ENCODE results near the gene ADAMTS1. TPM values are rescaled to one million over a fixed set of nuclear protein-coding genes. Genes with fewer than 3 reads are reported as not detected.

Gene ADAMTS1
- total RNA-seq, 4 donors from 2014 or later, result 21.2 to 29.2 (median 22.5) TPM

DNA sequence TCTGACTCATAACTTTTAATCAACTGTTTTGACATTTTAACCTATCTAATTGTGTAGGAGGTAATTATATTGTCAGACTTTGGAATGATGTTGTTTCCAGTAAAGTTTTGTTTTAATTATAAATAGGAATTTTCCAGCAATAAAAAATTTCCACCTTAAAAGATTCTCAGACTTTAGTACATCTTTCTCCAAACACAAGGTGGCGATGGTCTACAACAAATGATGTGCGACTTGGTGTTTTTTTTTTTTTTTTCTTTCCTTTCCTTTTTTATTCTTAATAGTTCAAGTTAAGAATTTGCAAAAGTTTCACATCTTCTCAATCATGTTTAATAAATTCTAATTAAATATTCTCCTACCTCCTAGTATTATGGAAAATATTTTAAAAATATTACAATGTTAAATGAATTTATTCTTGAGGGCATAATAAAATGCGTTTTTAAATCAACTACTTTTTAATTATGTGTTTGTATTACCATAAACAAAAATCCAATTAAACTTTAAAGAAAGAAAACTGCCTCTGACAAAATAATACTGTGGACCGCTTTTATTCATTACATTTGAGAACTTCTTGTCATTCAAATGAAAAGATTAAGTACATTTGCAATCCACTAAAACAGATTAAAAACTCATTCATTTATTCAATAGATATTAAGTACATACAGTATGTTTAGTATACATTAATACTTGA is 4.4 kb upstream of the ADAMTS1 start:
- 7% methylated on average over 4 of the region's 4 CpGs for WGBS
- DNase-seq (ENCODE audit: low spot score in 2 of 2), result no peak
- H3K4me1 ChIP-seq, result peaks cover 20% of the 10 kb centered on the region
- no peak overlapping the region for H3K27ac ChIP-seq
- H3K4me3 ChIP-seq, result no peak overlapping the region
- no peaks in the 10 kb centered on the region for H3K36me3 ChIP-seq
- H3K9me3 ChIP-seq, result no peaks in the 10 kb centered on the region
- TF ChIP-seq EP300 (IDR thresholded peaks at IDR 0.05) (no peak), POLR2A (IDR thresholded peaks at IDR 0.05) (no peak), POLR2AphosphoS5 (IDR thresholded peaks at IDR 0.05) (no peak)
- TF ChIP-seq, protein P1, sequence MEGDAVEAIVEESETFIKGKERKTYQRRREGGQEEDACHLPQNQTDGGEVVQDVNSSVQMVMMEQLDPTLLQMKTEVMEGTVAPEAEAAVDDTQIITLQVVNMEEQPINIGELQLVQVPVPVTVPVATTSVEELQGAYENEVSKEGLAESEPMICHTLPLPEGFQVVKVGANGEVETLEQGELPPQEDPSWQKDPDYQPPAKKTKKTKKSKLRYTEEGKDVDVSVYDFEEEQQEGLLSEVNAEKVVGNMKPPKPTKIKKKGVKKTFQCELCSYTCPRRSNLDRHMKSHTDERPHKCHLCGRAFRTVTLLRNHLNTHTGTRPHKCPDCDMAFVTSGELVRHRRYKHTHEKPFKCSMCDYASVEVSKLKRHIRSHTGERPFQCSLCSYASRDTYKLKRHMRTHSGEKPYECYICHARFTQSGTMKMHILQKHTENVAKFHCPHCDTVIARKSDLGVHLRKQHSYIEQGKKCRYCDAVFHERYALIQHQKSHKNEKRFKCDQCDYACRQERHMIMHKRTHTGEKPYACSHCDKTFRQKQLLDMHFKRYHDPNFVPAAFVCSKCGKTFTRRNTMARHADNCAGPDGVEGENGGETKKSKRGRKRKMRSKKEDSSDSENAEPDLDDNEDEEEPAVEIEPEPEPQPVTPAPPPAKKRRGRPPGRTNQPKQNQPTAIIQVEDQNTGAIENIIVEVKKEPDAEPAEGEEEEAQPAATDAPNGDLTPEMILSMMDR (IDR thresholded peaks at IDR 0.05), result peak; percentile 30 to 39
- no peaks in the 10 kb centered on the region for H3K27me3 ChIP-seq

DNA sequence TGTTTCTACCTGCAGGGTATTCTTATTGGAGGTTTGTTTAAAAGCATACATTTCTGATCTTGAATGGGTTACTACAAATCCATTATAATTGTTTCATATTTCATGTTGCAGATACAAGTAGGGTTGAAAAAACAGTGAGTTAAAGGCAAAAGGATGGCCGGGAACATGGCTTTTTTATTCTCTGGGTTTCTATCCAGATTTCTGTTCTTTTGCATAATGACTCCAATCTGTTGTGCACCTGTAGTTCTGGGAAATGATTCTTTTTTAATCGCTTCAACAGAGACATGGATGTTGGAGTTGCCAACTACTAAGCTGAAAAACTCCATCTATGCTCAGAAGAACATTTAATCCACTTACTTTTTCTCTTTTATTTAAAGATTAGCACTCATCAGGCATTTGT is 2.7 kb upstream of the ADAMTS1 start:
- Histone ChIP-seq H3K4me3 (no peak overlapping the region), H3K27ac (no peak overlapping the region), H3K4me1 (peaks cover 20% of the 10 kb centered on the region), H3K27me3 (no peaks in the 10 kb centered on the region), H3K36me3 (no peaks in the 10 kb centered on the region), H3K9me3 (no peaks in the 10 kb centered on the region)
- DNase-seq (ENCODE audit: low spot score in 2 of 2), result no peak
- 40% methylated on average over 2 of the region's 2 CpGs for WGBS
- TF ChIP-seq POLR2A (IDR thresholded peaks at IDR 0.05) (no peak), POLR2AphosphoS5 (IDR thresholded peaks at IDR 0.05) (no peak), EP300 (IDR thresholded peaks at IDR 0.05) (no peak)
- TF ChIP-seq, protein P1 (IDR thresholded peaks at IDR 0.05), result no peak

DNA sequence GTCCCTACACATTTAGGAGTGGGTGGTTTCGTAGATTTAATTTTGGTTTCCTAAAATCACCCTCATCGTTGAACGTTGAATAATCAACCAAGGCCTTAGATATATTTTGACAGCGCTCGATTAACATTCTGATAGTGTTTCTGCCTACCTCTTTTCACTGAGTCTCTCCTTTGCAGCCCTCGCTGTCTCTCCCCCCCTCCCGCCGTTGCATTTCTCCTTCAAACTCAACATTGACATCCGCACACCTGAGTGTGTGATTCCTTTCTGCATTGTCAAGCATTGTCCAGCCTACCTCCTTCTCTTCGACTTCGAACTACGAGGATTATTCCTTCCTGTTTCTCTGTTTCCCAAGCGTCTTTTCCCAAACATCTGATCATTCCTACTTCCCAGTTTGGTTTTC is 1.8 kb upstream of the ADAMTS1 start:
- WGBS, result 27% methylated on average over 13 of the region's 13 CpGs
- Histone ChIP-seq H3K4me1 (peaks cover 26% of the 10 kb centered on the region), H3K9me3 (no peaks in the 10 kb centered on the region), H3K4me3 (peak overlapping the region; percentile 82), H3K27ac (peak overlapping the region; percentile 90), H3K27me3 (no peaks in the 10 kb centered on the region), H3K36me3 (no peaks in the 10 kb centered on the region)
- no peak for DNase-seq (ENCODE audit: low spot score in 2 of 2)
- TF ChIP-seq EP300 (IDR thresholded peaks at IDR 0.05), result no peak
- no peak for TF ChIP-seq POLR2AphosphoS5 (IDR thresholded peaks at IDR 0.05)
- TF ChIP-seq, protein P1 (IDR thresholded peaks at IDR 0.05), result no peak
- TF ChIP-seq POLR2A (IDR thresholded peaks at IDR 0.05), result no peak

DNA sequence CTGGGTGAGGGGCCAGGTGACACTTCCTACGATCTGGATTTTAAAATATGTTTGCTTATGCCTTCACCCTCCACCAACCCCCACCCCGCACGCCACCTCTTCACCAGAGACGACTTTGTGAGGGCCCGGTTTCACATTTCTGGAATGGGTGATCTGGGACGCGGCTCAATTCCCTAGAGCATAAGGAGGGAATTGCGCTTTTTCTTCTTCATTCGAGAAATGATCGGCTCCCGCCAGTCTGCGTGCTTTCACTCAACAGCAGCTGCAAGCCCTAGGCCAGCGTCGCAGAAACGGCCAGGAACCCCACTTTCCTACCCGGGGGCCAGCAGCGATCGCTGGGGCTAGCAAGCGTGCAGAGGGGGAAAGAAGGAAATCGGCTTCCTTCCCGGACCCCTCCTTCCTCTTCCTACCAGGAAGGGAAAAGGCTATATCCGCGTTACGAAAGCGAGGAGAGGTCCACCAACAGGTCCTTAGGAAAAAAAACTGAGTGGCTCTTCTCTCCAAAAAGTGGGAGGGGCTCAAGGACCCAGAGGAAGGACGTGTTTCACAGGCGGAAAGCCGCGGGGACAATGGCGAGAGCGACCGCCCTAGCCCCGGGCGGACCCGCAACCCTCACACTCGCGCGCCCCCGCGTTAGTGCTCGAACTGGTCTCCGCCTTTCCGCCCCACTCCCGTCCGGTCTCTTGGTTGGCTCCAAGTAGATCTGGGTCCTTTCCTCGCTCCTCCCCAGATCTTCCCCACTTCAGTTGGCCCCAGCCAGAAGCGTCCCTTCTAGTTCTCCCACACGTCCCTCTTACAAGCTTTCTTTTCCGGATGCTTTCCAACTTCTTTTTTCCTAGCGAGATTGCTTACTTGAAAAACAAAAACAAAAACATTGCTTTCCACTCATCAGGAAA is 1.1 kb upstream of the ADAMTS1 start:
- under 1% methylated on average over 47 of the region's 50 CpGs for WGBS
- peak in 1 of 2 donors; percentile 68 for TF ChIP-seq POLR2A (IDR thresholded peaks at IDR 0.05)
- TF ChIP-seq POLR2AphosphoS5 (IDR thresholded peaks at IDR 0.05), result peak in 2 of 3 donors; percentile 46 to 53
- TF ChIP-seq EP300 (IDR thresholded peaks at IDR 0.05), result no peak
- TF ChIP-seq, protein P1 (IDR thresholded peaks at IDR 0.05), result no peak
- peak; percentile 93 for DNase-seq (ENCODE audit: low spot score in 2 of 2)

DNA sequence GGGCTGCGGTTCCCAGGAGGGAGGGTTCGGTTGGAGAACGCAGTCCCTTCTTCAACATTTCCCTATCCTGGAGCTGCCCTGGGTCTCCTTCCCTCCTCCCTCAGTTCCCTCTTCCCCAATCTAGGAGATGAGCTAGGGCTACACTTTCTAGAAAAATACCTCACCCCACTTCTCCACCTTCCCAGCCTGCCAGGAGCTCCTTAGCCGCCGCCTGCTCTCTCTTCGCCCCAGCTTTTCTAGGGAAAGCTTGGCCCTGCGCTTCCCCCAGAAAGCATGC is 488 bp upstream of the ADAMTS1 start:
- no peak for DNase-seq (ENCODE audit: low spot score in 2 of 2)
- H3K27ac ChIP-seq, result peak overlapping the region; percentile 90
- H3K27me3 ChIP-seq, result no peaks in the 10 kb centered on the region
- TF ChIP-seq POLR2A (IDR thresholded peaks at IDR 0.05) (no peak), POLR2AphosphoS5 (IDR thresholded peaks at IDR 0.05) (no peak)
- TF ChIP-seq, protein P1 (IDR thresholded peaks at IDR 0.05), result no peak
- peaks cover 37% of the 10 kb centered on the region for H3K4me1 ChIP-seq
- H3K4me3 ChIP-seq, result peak overlapping the region; percentile 82
- H3K9me3 ChIP-seq, result no peaks in the 10 kb centered on the region
- 1% methylated on average over 7 of the region's 7 CpGs for WGBS
- no peaks in the 10 kb centered on the region for H3K36me3 ChIP-seq

More for the DNA sequence above, 1.1 kb upstream of the ADAMTS1 start:
- H3K27ac ChIP-seq, result peak overlapping the region; percentile 90
- no peaks in the 10 kb centered on the region for H3K9me3 ChIP-seq
- peaks cover 32% of the 10 kb centered on the region for H3K4me1 ChIP-seq
- peak overlapping the region; percentile 82 for H3K4me3 ChIP-seq
- no peaks in the 10 kb centered on the region for H3K27me3 ChIP-seq
- no peaks in the 10 kb centered on the region for H3K36me3 ChIP-seq

All from suprapubic skin (tissue), 4 donors.